Measurements from ENCODE around the gene MECR.

Gene MECR

GRCh38 chr1:29266912-29267311, 36.2 kb upstream of the MECR start:
- Histone ChIP-seq H3K4me1 (ENCODE audit: control insufficient read depth, insufficient read depth, low read length) (peaks cover 13% of the 10 kb centered on the region), H3K4me3 (ENCODE audit: low read depth, low read length) (no peak overlapping the region), H3K27ac (ENCODE audit: low read depth, low read length) (no peak overlapping the region), H3K36me3 (ENCODE audit: control insufficient read depth, insufficient read depth, low read length) (peaks cover 4% of the 10 kb centered on the region; the same call in 1 of the 2 replicates), H3K9me3 (ENCODE audit: control insufficient read depth, insufficient read depth, low read length) (no peaks in the 10 kb centered on the region), H3K9ac (ENCODE audit: low read depth, low read length) (no peak overlapping the region), H3K27me3 (ENCODE audit: control insufficient read depth, insufficient read depth, low read length) (no peaks in the 10 kb centered on the region)

- no peaks in the 10 kb centered on the region for H3K9me3 ChIP-seq (ENCODE audit: control insufficient read depth, insufficient read depth, low read length)
- no peaks in the 10 kb centered on the region for H3K4me1 ChIP-seq (ENCODE audit: control insufficient read depth, insufficient read depth, low read length)
- no peak overlapping the region for H3K9ac ChIP-seq (ENCODE audit: low read depth, low read length)
- peaks cover 4% of the 10 kb centered on the region; the same call in 1 of the 2 replicates for H3K36me3 ChIP-seq (ENCODE audit: control insufficient read depth, insufficient read depth, low read length)
- no peak overlapping the region for H3K27ac ChIP-seq (ENCODE audit: low read depth, low read length)
- H3K4me3 ChIP-seq (ENCODE audit: low read depth, low read length) = no peak overlapping the region
- H3K27me3 ChIP-seq (ENCODE audit: control insufficient read depth, insufficient read depth, low read length) = no peaks in the 10 kb centered on the region
Observed at GRCh38 chr1:29264773-29265389, 34.1 kb upstream of the MECR start.

- H3K9me3 ChIP-seq (ENCODE audit: control insufficient read depth, insufficient read depth, low read length) = no peaks in the 10 kb centered on the region
- H3K27me3 ChIP-seq (ENCODE audit: control insufficient read depth, insufficient read depth, low read length) = peaks cover 13% of the 10 kb centered on the region
- peaks cover 4% of the 10 kb centered on the region; the same call in 1 of the 2 replicates for H3K36me3 ChIP-seq (ENCODE audit: control insufficient read depth, insufficient read depth, low read length)
- H3K27ac ChIP-seq (ENCODE audit: low read depth, low read length) = no peak overlapping the region
- H3K4me1 ChIP-seq (ENCODE audit: control insufficient read depth, insufficient read depth, low read length) = peaks cover 29% of the 10 kb centered on the region
- H3K9ac ChIP-seq (ENCODE audit: low read depth, low read length) = no peak overlapping the region
- H3K4me3 ChIP-seq (ENCODE audit: low read depth, low read length) = peak overlapping the region; percentile 69
Observed at GRCh38 chr1:29260531-29260930, 29.8 kb upstream of the MECR start.

GRCh38 chr1:29259802-29260441, 29.2 kb upstream of the MECR start:
- Histone ChIP-seq H3K9me3 (ENCODE audit: control insufficient read depth, insufficient read depth, low read length) (no peaks in the 10 kb centered on the region), H3K36me3 (ENCODE audit: control insufficient read depth, insufficient read depth, low read length) (peaks cover 4% of the 10 kb centered on the region; the same call in 1 of the 2 replicates), H3K4me3 (ENCODE audit: low read depth, low read length) (peak overlapping the region; percentile 69), H3K4me1 (ENCODE audit: control insufficient read depth, insufficient read depth, low read length) (peaks cover 29% of the 10 kb centered on the region), H3K9ac (ENCODE audit: low read depth, low read length) (no peak overlapping the region), H3K27me3 (ENCODE audit: control insufficient read depth, insufficient read depth, low read length) (peaks cover 13% of the 10 kb centered on the region), H3K27ac (ENCODE audit: low read depth, low read length) (no peak overlapping the region)

GRCh38 chr1:29258976-29259801, 28.5 kb upstream of the MECR start:
- H3K9ac ChIP-seq (ENCODE audit: low read depth, low read length) = no peak overlapping the region
- H3K4me1 ChIP-seq (ENCODE audit: control insufficient read depth, insufficient read depth, low read length) = peaks cover 29% of the 10 kb centered on the region
- no peak overlapping the region for H3K27ac ChIP-seq (ENCODE audit: low read depth, low read length)
- no peaks in the 10 kb centered on the region for H3K9me3 ChIP-seq (ENCODE audit: control insufficient read depth, insufficient read depth, low read length)
- H3K4me3 ChIP-seq (ENCODE audit: low read depth, low read length) = peak overlapping the region; percentile 69
- peaks cover 4% of the 10 kb centered on the region; the same call in 1 of the 2 replicates for H3K36me3 ChIP-seq (ENCODE audit: control insufficient read depth, insufficient read depth, low read length)
- H3K27me3 ChIP-seq (ENCODE audit: control insufficient read depth, insufficient read depth, low read length) = peaks cover 13% of the 10 kb centered on the region

GRCh38 chr1:29258189-29258975, 27.6 kb upstream of the MECR start:
- peaks cover 13% of the 10 kb centered on the region for H3K27me3 ChIP-seq (ENCODE audit: control insufficient read depth, insufficient read depth, low read length)
- H3K36me3 ChIP-seq (ENCODE audit: control insufficient read depth, insufficient read depth, low read length) = peaks cover 4% of the 10 kb centered on the region; the same call in 1 of the 2 replicates
- no peak overlapping the region for H3K4me3 ChIP-seq (ENCODE audit: low read depth, low read length)
- no peak overlapping the region for H3K9ac ChIP-seq (ENCODE audit: low read depth, low read length)
- H3K9me3 ChIP-seq (ENCODE audit: control insufficient read depth, insufficient read depth, low read length) = no peaks in the 10 kb centered on the region
- peaks cover 29% of the 10 kb centered on the region for H3K4me1 ChIP-seq (ENCODE audit: control insufficient read depth, insufficient read depth, low read length)
- no peak overlapping the region for H3K27ac ChIP-seq (ENCODE audit: low read depth, low read length)

GRCh38 chr1:29256979-29257804, 26.5 kb upstream of the MECR start:
- H3K9me3 ChIP-seq (ENCODE audit: control insufficient read depth, insufficient read depth, low read length) = no peaks in the 10 kb centered on the region
- peaks cover 13% of the 10 kb centered on the region for H3K27me3 ChIP-seq (ENCODE audit: control insufficient read depth, insufficient read depth, low read length)
- H3K4me3 ChIP-seq (ENCODE audit: low read depth, low read length) = peak overlapping the region; percentile 6; the same call in 1 of the 2 replicates
- H3K4me1 ChIP-seq (ENCODE audit: control insufficient read depth, insufficient read depth, low read length) = peaks cover 29% of the 10 kb centered on the region
- no peaks in the 10 kb centered on the region for H3K36me3 ChIP-seq (ENCODE audit: control insufficient read depth, insufficient read depth, low read length)
- no peak overlapping the region for H3K9ac ChIP-seq (ENCODE audit: low read depth, low read length)
- H3K27ac ChIP-seq (ENCODE audit: low read depth, low read length) = peak overlapping the region; percentile 72

- Histone ChIP-seq H3K4me1 (ENCODE audit: control insufficient read depth, insufficient read depth, low read length) (peaks cover 29% of the 10 kb centered on the region), H3K9me3 (ENCODE audit: control insufficient read depth, insufficient read depth, low read length) (no peaks in the 10 kb centered on the region), H3K9ac (ENCODE audit: low read depth, low read length) (no peak overlapping the region), H3K27ac (ENCODE audit: low read depth, low read length) (no peak overlapping the region), H3K4me3 (ENCODE audit: low read depth, low read length) (no peak overlapping the region), H3K27me3 (ENCODE audit: control insufficient read depth, insufficient read depth, low read length) (peaks cover 13% of the 10 kb centered on the region), H3K36me3 (ENCODE audit: control insufficient read depth, insufficient read depth, low read length) (no peaks in the 10 kb centered on the region)
Observed at GRCh38 chr1:29256394-29256793, 25.7 kb upstream of the MECR start.

GRCh38 chr1:29255134-29255666, 24.5 kb upstream of the MECR start:
- peaks cover 34% of the 10 kb centered on the region for H3K4me1 ChIP-seq (ENCODE audit: control insufficient read depth, insufficient read depth, low read length)
- H3K9me3 ChIP-seq (ENCODE audit: control insufficient read depth, insufficient read depth, low read length) = no peaks in the 10 kb centered on the region
- no peaks in the 10 kb centered on the region for H3K36me3 ChIP-seq (ENCODE audit: control insufficient read depth, insufficient read depth, low read length)
- H3K27me3 ChIP-seq (ENCODE audit: control insufficient read depth, insufficient read depth, low read length) = peaks cover 13% of the 10 kb centered on the region
- no peak overlapping the region for H3K27ac ChIP-seq (ENCODE audit: low read depth, low read length)
- no peak overlapping the region for H3K9ac ChIP-seq (ENCODE audit: low read depth, low read length)
- no peak overlapping the region for H3K4me3 ChIP-seq (ENCODE audit: low read depth, low read length)

GRCh38 chr1:29254346-29254745, 23.6 kb upstream of the MECR start:
- H3K9me3 ChIP-seq (ENCODE audit: control insufficient read depth, insufficient read depth, low read length) = no peaks in the 10 kb centered on the region
- peaks cover 43% of the 10 kb centered on the region for H3K4me1 ChIP-seq (ENCODE audit: control insufficient read depth, insufficient read depth, low read length)
- H3K27ac ChIP-seq (ENCODE audit: low read depth, low read length) = no peak overlapping the region
- H3K4me3 ChIP-seq (ENCODE audit: low read depth, low read length) = no peak overlapping the region
- H3K9ac ChIP-seq (ENCODE audit: low read depth, low read length) = no peak overlapping the region
- peaks cover 13% of the 10 kb centered on the region for H3K27me3 ChIP-seq (ENCODE audit: control insufficient read depth, insufficient read depth, low read length)
- no peaks in the 10 kb centered on the region for H3K36me3 ChIP-seq (ENCODE audit: control insufficient read depth, insufficient read depth, low read length)

Measured in HUES48 (cell line).